GM12875 (cell line): ENCODE measurements around the gene RPUSD4.

Source experiments
- H3K4me3 ChIP-seq: one replicate; pipeline ENCODE4 v1.5.1; 2011; ENCODE audit warnings: low read depth, low read length, control low read depth
- TF ChIP-seq, protein P1 (sequence below): IDR thresholded peaks from 2 replicates; pipeline ENCODE4 v1.5.1; 2011; ENCODE audit warnings: low read depth, mild to moderate bottlenecking, control low read depth, inconsistent platforms, low read length, moderate library complexity, borderline replicate concordance; ENCODE audit not compliant: insufficient read depth

Gene RPUSD4

DNA sequence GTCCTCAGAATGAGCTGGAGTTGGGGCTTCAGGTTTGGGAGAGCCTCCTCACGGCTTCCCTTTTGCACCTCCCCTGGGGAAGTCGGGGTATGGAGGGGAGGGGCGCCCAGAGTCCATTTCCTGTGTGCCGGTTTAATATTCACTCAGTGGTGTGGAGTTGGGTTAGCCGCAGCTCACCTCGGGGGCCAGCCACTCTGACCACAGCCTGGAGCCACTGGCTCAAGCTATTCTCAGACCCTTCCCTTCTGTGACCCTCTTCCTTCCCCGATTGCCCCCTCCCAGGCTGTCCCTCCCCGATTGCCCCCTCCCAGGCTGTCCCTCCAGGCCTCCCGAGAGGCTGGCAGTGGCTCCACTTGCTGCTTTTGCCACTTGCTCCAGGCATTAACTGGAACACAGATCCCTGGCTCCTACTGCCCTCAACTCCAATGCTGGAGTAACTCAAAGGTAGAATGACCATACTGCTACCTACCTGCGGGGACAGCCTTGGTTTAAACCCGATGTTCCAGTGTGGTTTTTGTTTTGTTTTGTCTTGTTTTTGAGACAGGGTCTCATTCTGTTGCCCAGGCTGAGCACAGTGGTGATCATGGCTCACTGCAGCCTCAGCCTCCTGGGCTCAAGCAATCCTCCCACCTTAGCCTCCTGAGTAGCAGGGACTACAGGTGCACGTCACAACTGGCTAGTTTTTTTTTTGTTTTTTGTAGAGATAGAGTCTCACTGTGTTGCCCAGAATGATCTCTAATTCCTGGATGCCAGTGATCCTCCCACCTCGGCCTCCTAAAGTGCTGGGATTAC is 29.3 kb downstream of the RPUSD4 start:
- TF ChIP-seq, protein P1, sequence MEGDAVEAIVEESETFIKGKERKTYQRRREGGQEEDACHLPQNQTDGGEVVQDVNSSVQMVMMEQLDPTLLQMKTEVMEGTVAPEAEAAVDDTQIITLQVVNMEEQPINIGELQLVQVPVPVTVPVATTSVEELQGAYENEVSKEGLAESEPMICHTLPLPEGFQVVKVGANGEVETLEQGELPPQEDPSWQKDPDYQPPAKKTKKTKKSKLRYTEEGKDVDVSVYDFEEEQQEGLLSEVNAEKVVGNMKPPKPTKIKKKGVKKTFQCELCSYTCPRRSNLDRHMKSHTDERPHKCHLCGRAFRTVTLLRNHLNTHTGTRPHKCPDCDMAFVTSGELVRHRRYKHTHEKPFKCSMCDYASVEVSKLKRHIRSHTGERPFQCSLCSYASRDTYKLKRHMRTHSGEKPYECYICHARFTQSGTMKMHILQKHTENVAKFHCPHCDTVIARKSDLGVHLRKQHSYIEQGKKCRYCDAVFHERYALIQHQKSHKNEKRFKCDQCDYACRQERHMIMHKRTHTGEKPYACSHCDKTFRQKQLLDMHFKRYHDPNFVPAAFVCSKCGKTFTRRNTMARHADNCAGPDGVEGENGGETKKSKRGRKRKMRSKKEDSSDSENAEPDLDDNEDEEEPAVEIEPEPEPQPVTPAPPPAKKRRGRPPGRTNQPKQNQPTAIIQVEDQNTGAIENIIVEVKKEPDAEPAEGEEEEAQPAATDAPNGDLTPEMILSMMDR, result no peak
- H3K4me3 ChIP-seq, result no peak overlapping the region

DNA sequence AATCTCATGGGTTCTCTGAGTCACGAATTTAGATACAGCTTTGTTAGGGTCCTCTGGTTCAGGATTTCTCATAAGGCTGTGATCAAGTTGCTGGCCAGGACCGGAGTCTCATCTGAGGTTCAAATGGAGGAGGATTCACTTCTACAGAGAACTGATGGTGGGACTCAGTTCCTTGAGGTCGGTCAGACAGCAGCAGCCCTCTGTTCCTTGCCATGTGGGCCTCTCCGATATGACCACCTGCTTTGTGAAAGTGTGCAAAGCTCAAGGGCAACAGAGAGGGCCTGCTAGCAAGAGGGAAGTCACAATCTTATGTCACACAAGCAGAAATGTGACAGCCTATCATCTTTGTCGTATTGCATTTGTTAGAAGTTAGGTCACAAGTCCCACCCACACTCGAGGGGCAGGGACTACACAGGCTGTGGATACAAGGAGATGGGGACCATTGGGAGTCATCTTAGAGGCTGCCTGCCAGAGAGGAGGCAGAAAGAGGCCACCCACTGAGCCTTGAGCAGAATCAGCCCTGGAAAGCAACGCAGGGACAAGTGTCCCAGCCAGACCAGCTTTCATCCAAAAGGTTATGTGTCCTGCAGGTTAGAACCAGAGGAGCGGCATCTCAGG is 34.5 kb downstream of the RPUSD4 start:
- TF ChIP-seq, protein P1, result no peak
- H3K4me3 ChIP-seq, result no peak overlapping the region

DNA sequence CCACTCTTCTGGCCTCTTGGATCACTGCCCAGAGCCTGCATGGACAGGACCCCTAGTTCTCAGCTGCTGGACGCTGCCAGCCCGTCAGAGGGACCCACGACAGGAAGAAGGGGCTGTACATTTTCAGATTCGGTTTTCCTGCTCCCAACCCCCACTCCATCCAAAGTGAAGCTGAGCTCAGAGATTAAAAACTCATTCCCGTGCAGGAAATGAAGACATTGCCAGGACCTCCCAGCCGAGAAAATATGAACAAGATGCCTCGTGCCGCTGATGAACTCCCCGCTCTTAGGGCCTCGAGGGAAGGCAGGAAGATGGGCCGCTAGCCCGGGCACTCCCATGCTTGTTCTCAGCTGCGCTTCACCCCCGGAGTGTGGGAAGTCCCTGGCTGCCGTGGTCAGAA is 36.1 kb downstream of the RPUSD4 start:
- no peak overlapping the region for H3K4me3 ChIP-seq
- TF ChIP-seq, protein P1, result no peak

DNA sequence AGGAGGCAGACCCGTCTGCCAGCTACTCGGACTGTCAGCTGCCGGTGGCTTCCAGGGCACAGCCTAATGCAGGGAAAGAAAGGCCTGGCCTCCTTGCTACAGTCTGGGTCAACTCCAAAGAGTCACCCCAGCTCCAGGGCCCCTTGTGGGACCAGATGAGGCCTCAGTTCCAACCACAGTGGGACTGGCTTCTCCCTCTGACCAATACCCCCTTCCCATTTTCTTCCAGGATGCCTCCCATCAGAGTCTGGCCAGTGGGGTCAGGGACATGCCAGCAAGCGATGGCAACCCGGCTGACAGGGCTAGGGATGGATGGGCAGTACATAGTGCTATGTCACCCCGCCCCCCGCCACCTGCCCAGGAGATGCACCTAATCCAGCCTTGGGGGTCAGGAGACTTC is 36.6 kb downstream of the RPUSD4 start:
- TF ChIP-seq, protein P1, result no peak
- no peak overlapping the region for H3K4me3 ChIP-seq

DNA sequence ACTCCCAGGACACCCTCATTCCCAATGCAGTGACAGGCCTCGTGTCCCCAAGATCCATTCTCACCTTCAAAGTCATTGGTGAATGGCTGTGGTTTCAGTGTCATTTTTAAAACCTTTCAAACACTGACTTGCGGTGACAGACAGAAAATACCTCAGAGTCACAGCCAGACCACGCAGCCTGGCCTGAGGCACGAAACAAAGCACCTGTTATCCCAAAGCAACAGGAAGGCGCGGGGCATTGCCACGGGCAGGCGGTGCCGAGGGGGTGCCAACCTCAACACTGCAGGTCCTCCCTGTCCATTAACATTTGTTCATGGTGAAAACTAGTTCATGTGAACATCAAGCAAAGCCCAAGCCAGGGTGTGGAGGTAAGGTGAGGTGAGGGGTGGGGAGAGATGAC is 38.2 kb downstream of the RPUSD4 start:
- TF ChIP-seq, protein P1, result no peak
- no peak overlapping the region for H3K4me3 ChIP-seq

DNA sequence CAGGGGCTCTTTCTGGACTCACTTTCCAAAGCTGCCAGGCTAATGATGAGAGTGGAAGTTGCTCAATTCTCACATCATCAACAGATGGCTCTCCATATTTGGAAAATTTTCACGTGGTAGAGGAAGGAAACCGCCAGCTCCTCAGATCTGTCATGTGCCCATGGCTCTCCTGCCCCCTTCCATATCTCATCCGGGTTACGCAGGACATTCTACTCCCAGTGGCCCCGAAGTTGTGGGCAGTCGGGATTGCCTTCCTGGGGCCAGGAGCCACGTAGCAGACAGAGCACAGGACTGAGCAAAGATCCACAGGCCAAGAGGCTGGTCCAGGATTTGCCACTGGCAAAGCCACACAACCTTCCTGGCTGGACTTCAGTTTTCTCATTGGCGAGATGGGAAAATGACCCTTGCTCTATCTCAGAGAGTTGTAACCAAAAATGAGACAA is 38.8 kb downstream of the RPUSD4 start:
- H3K4me3 ChIP-seq, result no peak overlapping the region
- TF ChIP-seq, protein P1, result no peak

DNA sequence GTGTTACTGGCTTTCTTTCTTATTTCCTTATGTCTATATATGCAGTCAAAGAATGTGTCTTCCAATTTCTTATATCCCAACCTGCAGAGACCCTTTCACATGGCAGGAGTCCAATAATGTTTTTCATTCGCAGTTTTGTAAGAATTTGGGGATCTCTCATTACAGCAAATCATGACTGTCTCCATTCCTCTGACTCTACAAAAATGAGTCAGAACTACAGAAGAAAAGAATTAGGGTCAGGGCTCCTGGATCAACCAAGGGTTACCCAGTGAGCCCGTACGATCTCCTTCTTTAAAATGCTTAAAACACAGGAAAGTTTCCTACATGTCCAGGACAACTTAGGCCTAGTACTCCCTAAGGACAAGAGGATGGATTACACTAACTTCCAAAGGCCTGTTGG is 42.2 kb downstream of the RPUSD4 start:
- TF ChIP-seq, protein P1, result no peak

More for the DNA sequence above, 42.2 kb downstream of the RPUSD4 start:
- H3K4me3 ChIP-seq, result no peak overlapping the region
